SK-N-SH (cell line): ENCODE results near the gene NLGN1. TPM values are rescaled to one million over a fixed set of nuclear protein-coding genes. Genes with fewer than 3 reads are reported as not detected.

Experiments used
- CTCF ChIA-PET: fragments of 300-600, 350-600 bp; formaldehyde crosslinking; extraction: SDS; loops from one replicate; lab custom pipeline; 2021; lab: Yijun Ruan, JAX
- POLR2A ChIA-PET: fragments of 350-600 bp; sonication (Branson Sonifier 250); formaldehyde crosslinking; extraction: SDS; loops from one replicate; lab custom pipeline; 2020; ENCODE audit warnings: antibody characterized with exemption, inconsistent platforms; lab: Yijun Ruan, JAX
- DNase-seq: peaks from one replicate; pipeline ENCODE4 v3.0.0; 2012
- H2AFZ ChIP-seq: fragments of 200-600 bp; sonication (generic); 2 replicates; pipeline ENCODE4 v1.8.1; 2016; ENCODE audit warnings: antibody characterized with exemption, mild to moderate bottlenecking, low read depth
- H3F3A ChIP-seq: fragments of 200-600 bp; sonication (generic); replicated peaks from 2 replicates; pipeline ENCODE3; 2016; ENCODE audit warnings: antibody characterized with exemption, mild to moderate bottlenecking; ENCODE audit not compliant: insufficient read depth
- H3K27ac ChIP-seq, 2 experiments: fragments of 200-500 bp in 1 of 2; fragments of 200-600 bp in 1 of 2; sonication (Bioruptor generic) in 1 of 2; sonication (generic), shearing (Covaris generic) in 1 of 2; 2 replicates each; pipeline versions ENCODE4 v1.5.1 to v1.6.1; 2014 to 2016; ENCODE audit warnings: low read depth in 2 of 2, inconsistent platforms in 1 of 2, low read length in 1 of 2, mild to moderate bottlenecking in 1 of 2, mixed read lengths in 1 of 2
- H3K27me3 ChIP-seq: fragments of 200-600 bp; sonication (generic), shearing (Covaris generic); 2 replicates; pipeline ENCODE4 v1.6.1; 2016; ENCODE audit warnings: mixed run types; ENCODE audit not compliant: insufficient read depth
- H3K36me3 ChIP-seq, 2 experiments: fragments of 200-500 bp in 1 of 2; fragments of 200-600 bp in 1 of 2; sonication (Bioruptor generic) in 1 of 2; sonication (generic) in 1 of 2; replicated peaks in 1 of 2; 2 replicates each; pipeline versions ENCODE3 to v1.5.1; 2014 to 2016; ENCODE audit warnings: low read length in 1 of 2, mild to moderate bottlenecking in 1 of 2; ENCODE audit not compliant: insufficient read depth in 2 of 2, control insufficient read depth in 1 of 2
- H3K4me1 ChIP-seq, 2 experiments: fragments of 200-500 bp in 1 of 2; fragments of 200-600 bp in 1 of 2; sonication (Bioruptor generic) in 1 of 2; sonication (generic), shearing (Covaris generic) in 1 of 2; 2 replicates each; pipeline versions ENCODE4 v1.5.1 to v1.6.1; 2014 to 2016; ENCODE audit warnings: low read depth in 1 of 2, low read length in 1 of 2, mixed run types in 1 of 2; ENCODE audit not compliant: insufficient read depth in 2 of 2, control insufficient read depth in 1 of 2
- H3K4me2 ChIP-seq: fragments of 200-600 bp; sonication (generic), shearing (Covaris generic); 2 replicates; pipeline ENCODE4 v1.6.1; 2017; ENCODE audit warnings: mixed run types
- H3K4me3 ChIP-seq, 2 experiments: fragments of 200-500 bp in 1 of 2; fragments of 200-600 bp in 1 of 2; sonication (Bioruptor generic) in 1 of 2; sonication (generic), shearing (Covaris generic) in 1 of 2; 2 replicates each; pipeline versions ENCODE4 v1.5.1 to v1.8.1; 2014 to 2016; ENCODE audit warnings: low read depth in 2 of 2, inconsistent platforms in 1 of 2, low read length in 1 of 2, mild to moderate bottlenecking in 1 of 2, mixed read lengths in 1 of 2, moderate library complexity in 1 of 2
- H3K79me2 ChIP-seq: fragments of 200-600 bp; sonication (generic); 2 replicates; pipeline ENCODE4 v1.8.1; 2017; ENCODE audit warnings: mild to moderate bottlenecking; ENCODE audit not compliant: insufficient read depth
- H3K9ac ChIP-seq: fragments of 200-600 bp; sonication (generic); 2 replicates; pipeline ENCODE4 v1.6.1; 2017; ENCODE audit warnings: mixed run types
- H3K9me2 ChIP-seq: fragments of 200-600 bp; sonication (generic); 2 replicates; pipeline ENCODE4 v1.6.1; 2017; ENCODE audit warnings: mixed run types
- H3K9me3 ChIP-seq: fragments of 200-600 bp; sonication (generic); 2 replicates; pipeline ENCODE4 v1.6.1; 2017; ENCODE audit warnings: mixed run types, mild to moderate bottlenecking, moderate library complexity
- H4K20me1 ChIP-seq: fragments of 200-600 bp; sonication (generic); 2 replicates; pipeline ENCODE4 v1.6.1; 2017; ENCODE audit warnings: mild to moderate bottlenecking, mixed run types; ENCODE audit not compliant: insufficient read depth
- CHD2 ChIP-seq: fragments of 150-350 bp; IDR thresholded peaks from 2 replicates; pipeline ENCODE4 v1.6.1; 2018; ENCODE audit warnings: low read length; ENCODE audit not compliant: partially characterized antibody
- CTCF ChIP-seq: fragments of 200-600 bp; sonication (generic); IDR thresholded peaks from 2 replicates; pipeline ENCODE4 v1.6.1; 2017; ENCODE audit warnings: antibody characterized with exemption, mild to moderate bottlenecking, moderate library complexity
- ELF1 ChIP-seq: IDR thresholded peaks from 2 replicates; pipeline ENCODE4 v1.4.0; 2012
- GABPA ChIP-seq: IDR thresholded peaks from 2 replicates; pipeline ENCODE4 v1.4.0; 2012; ENCODE audit warnings: low read depth, mild to moderate bottlenecking
- JUND ChIP-seq: IDR thresholded peaks from 2 replicates; pipeline ENCODE4 v1.4.0; 2012
- MAX ChIP-seq: IDR thresholded peaks from 2 replicates; pipeline ENCODE4 v1.4.0; 2012; ENCODE audit warnings: low read depth
- MEF2A ChIP-seq: IDR thresholded peaks from 2 replicates; pipeline ENCODE4 v1.4.0; 2012; ENCODE audit warnings: low read depth, borderline replicate concordance
- NRF1 ChIP-seq: IDR thresholded peaks from 2 replicates; pipeline ENCODE4 v1.6.1; 2012; ENCODE audit warnings: low read depth, mild to moderate bottlenecking, low read length
- PBX3 ChIP-seq: IDR thresholded peaks from 2 replicates; pipeline ENCODE4; 2012
- POLR2AphosphoS5 ChIP-seq: IDR thresholded peaks from 2 replicates; pipeline ENCODE4 v1.6.1; 2012; ENCODE audit warnings: low read depth, low read length
- RAD21 ChIP-seq: IDR thresholded peaks from 2 replicates; pipeline ENCODE4 v1.6.1; 2012; ENCODE audit warnings: mild to moderate bottlenecking, low read length
- RCOR1 ChIP-seq: fragments of 150-350 bp; IDR thresholded peaks from 2 replicates; pipeline ENCODE4 v1.6.1; 2017; ENCODE audit warnings: antibody characterized with exemption, low read length
- REST ChIP-seq: IDR thresholded peaks from 2 replicates; pipeline ENCODE4 v1.6.1; 2012; ENCODE audit warnings: mild to moderate bottlenecking, low read depth, low read length, moderate library complexity
- RFX5 ChIP-seq: IDR thresholded peaks from 2 replicates; pipeline ENCODE4 v1.6.1; 2012; ENCODE audit warnings: mild to moderate bottlenecking, improper control_type of control experiment, low read length
- RXRA ChIP-seq: IDR thresholded peaks from 2 replicates; pipeline ENCODE4 v1.4.0; 2012; ENCODE audit warnings: low read depth, mild to moderate bottlenecking, borderline replicate concordance
- SMC3 ChIP-seq: IDR thresholded peaks from 2 replicates; pipeline ENCODE4 v1.6.1; 2012; ENCODE audit warnings: low read depth, low read length, improper control_type of control experiment
- TCF12 ChIP-seq: IDR thresholded peaks from 2 replicates; pipeline ENCODE4 v1.4.0; 2012
- USF1 ChIP-seq: IDR thresholded peaks from 2 replicates; pipeline ENCODE4 v1.4.0; 2012; ENCODE audit warnings: low read depth, borderline replicate concordance
- USF2 ChIP-seq: fragments of 150-350 bp; IDR thresholded peaks from 2 replicates; pipeline ENCODE4 v1.6.1; 2017; ENCODE audit warnings: antibody characterized with exemption, low read length, low read depth, borderline replicate concordance
- YY1 ChIP-seq: IDR thresholded peaks from 2 replicates; pipeline ENCODE4 v1.4.0; 2012; ENCODE audit warnings: low read depth, mild to moderate bottlenecking
- WGBS: methylation state at CpG from one replicate; pipeline ENCODE4 v1.1.6; 2017; ENCODE audit warnings: low lambda C conversion rate; 5-methylcytosine and 5-hydroxymethylcytosine counted together
- polyA plus RNA-seq, 3 experiments: library from polyadenylated mRNA; depleted of rRNA; stranded (reverse); fragments of >200 nt; gene quantifications; 2 replicates each; pipeline ENCODE4 v1.2.3, GENCODE V29; 2012

The NLGN1 gene
- polyA plus RNA-seq, 1 of the 3 experiments (the other 2 are of a cell fraction), result 1.5 TPM

- Histone ChIP-seq H3K4me1 (peaks cover 0 to 11% of the 10 kb centered on the region in 2 experiments; a peak in 2 of 4 replicates), H2AFZ (no peak overlapping the region), H4K20me1 (no peaks in the 10 kb centered on the region), H3K36me3 (peaks cover 0 to 6% of the 10 kb centered on the region in 2 experiments), H3K79me2 (no peaks in the 10 kb centered on the region), H3K9me3 (peaks cover 18% of the 10 kb centered on the region), H3K9me2 (no peaks in the 10 kb centered on the region), H3K27me3 (no peaks in the 10 kb centered on the region), H3K4me3 (no peak overlapping the region), H3K9ac (no peak overlapping the region), H3K27ac (no peak overlapping the region), H3F3A (peaks cover 4% of the 10 kb centered on the region), H3K4me2 (no peak overlapping the region)
- no peak for TF ChIP-seq TCF12
- no peak for TF ChIP-seq NRF1
- no peak for TF ChIP-seq GABPA
- TF ChIP-seq RXRA, result no peak
- no peak for TF ChIP-seq YY1
- no peak for TF ChIP-seq USF1
- TF ChIP-seq RAD21, result no peak
- no peak for TF ChIP-seq SMC3
- no peak for TF ChIP-seq RFX5
- TF ChIP-seq ELF1, result no peak
- ChIA-PET CTCF (no interaction called here), POLR2A (no interaction called here)
- DNase-seq, result no peak
- 76% methylated on average over 2 of the region's 2 CpGs for WGBS
These were observed 925.2 kb downstream of the NLGN1 start for GRCh38 chr3:174322789-174323188.

GRCh38 chr3:174325171-174325570 is 927.6 kb downstream of the NLGN1 start:
- Histone ChIP-seq H3K79me2 (no peaks in the 10 kb centered on the region), H3K4me2 (no peak overlapping the region), H3K4me3 (no peak overlapping the region), H3K9ac (no peak overlapping the region), H3K9me3 (peaks cover 16% of the 10 kb centered on the region), H4K20me1 (no peaks in the 10 kb centered on the region), H2AFZ (no peak overlapping the region), H3K27ac (peak overlapping the region; percentile 16 to 65; a peak in 2 of 4 replicates), H3K4me1 (peaks cover 0 to 19% of the 10 kb centered on the region in 2 experiments; a peak in 2 of 4 replicates), H3K36me3 (peaks cover 0 to 6% of the 10 kb centered on the region in 2 experiments), H3K9me2 (no peaks in the 10 kb centered on the region), H3K27me3 (no peaks in the 10 kb centered on the region), H3F3A (peaks cover 16% of the 10 kb centered on the region)
- POLR2A ChIA-PET, result no interaction called here
- TF ChIP-seq USF2 (no peak), POLR2AphosphoS5 (no peak), SMC3 (no peak), CTCF (no peak), RFX5 (no peak), RAD21 (no peak), JUND (no peak), MAX (no peak), REST (no peak), RCOR1 (no peak), PBX3 (no peak), MEF2A (no peak), CHD2 (no peak)
- DNase-seq, result no peak
- 89% methylated on average over 3 of the region's 3 CpGs for WGBS
- CTCF ChIA-PET, result no interaction called here
